ENCODE data around the gene OR10V1. TPM values are rescaled to one million over a fixed set of nuclear protein-coding genes. Genes with fewer than 3 reads are reported as not detected.
"Not testable (repeated sequence)": the region's sequence is repeated elsewhere in the genome, so short reads cannot be mapped to it uniquely, and the experiment has no call there.

OR10V1 gene
- total RNA-seq, 5 donors from 2014 or later (not counting 1 experiment from before 2014, with no cell fraction given) = not detected

DNA sequence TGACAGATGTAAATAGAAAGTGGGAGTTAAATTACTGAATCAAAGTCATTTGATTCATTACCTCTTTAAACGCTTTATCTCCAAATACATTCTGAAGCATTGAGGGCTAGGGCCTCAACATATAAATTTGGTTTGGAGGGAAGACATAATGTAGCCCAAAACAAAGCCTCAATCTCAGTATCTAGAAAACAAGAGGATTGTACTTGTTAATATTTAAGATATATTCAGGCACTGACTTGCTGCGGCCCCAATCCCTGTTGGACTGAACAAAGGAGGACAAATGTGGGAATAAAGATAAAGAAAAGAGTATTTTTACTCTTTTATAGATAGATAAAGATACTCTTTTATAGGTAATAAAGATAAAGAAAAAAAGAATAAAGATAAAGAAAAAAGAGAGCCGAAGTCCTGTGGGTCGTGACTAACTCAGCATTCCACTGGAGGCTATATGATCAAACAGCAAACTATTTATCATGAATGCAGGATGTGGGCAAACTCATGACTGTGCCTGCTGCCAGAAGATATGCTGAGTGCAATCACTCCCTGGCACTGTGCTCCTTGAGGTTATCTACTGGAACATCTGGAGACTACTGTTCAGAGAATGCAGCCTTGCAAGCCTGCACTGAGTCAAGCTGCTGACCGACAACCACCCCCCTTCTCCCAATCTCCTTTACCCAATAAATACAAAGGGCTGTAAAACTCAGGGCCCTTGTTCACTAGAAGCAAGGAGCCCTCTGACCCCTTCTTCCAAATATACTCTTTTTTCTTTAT is 6.9 kb downstream of the OR10V1 start:
- ATAC-seq (replicated peaks in 1 of 4) (no peak), DNase-seq (no peak)
- Mint-ChIP-seq H3K36me3 (no peaks in the 10 kb centered on the region), H3K27ac (no peak overlapping the region), H3K4me1 (no peaks in the 10 kb centered on the region), H3K27me3 (peaks cover 24 to 25% of the 10 kb centered on the region in 2 donors), H3K9me3 (peaks cover 0 to 3% (median 0%) of the 10 kb centered on the region in 3 donors), H3K4me3 (no peak overlapping the region)
- WGBS (ENCODE audit: insufficient coverage) = no CpG with 5 or more reads among the region's 5 CpGs
- Histone ChIP-seq H3K27ac (ENCODE audit: low read length) (no peak overlapping the region), H3K36me3 (ENCODE audit: control insufficient read depth in 2 of 2, extremely low read depth in 1 of 2, insufficient read depth in 1 of 2, low read length in 1 of 2) (no peaks in the 10 kb centered on the region), H3K27me3 (replicated peaks in 1 of 2; ENCODE audit: control insufficient read depth in 2 of 2, extremely low read depth in 1 of 2, insufficient read depth in 2 of 2, low read length in 1 of 2) (peaks cover 0 to 12% of the 10 kb centered on the region in 2 experiments), H3K4me1 (ENCODE audit: control insufficient read depth in 1 of 2, extremely low read depth in 1 of 2, insufficient read depth in 2 of 2, low read length in 2 of 2) (no peaks in the 10 kb centered on the region), H3K4me3 (ENCODE audit: control insufficient read depth in 1 of 2, extremely low read depth in 1 of 2, low read length in 1 of 2) (no peak overlapping the region), H3K9me3 (no peaks in the 10 kb centered on the region)
- CTCF ChIA-PET = no interaction called here
- POLR2A ChIA-PET = no interaction called here

DNA sequence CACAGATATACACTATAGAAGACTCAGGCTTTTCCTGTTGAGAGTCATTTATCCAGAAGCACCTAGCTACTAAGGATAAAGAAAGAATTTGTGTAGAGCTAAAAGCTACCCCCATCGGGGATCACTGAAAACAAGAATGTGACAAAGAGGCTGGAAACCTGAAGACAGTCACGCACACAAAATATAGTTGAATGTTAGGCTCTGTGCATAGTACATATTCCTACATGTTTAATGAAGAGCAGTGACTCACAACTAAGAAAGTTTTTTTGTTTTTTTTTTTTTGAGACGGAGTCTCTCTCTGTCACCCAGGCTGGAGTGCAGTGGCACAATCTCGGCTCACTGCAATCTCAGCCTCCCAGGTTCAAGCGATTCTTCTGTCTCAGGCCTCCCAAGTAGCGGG is 8.4 kb downstream of the OR10V1 start:
- H3K36me3 Mint-ChIP-seq = no peaks in the 10 kb centered on the region
- Histone ChIP-seq H3K27me3 (replicated peaks in 1 of 2; ENCODE audit: control insufficient read depth in 2 of 2, extremely low read depth in 1 of 2, insufficient read depth in 2 of 2, low read length in 1 of 2) (peaks cover 0 to 18% of the 10 kb centered on the region in 2 experiments), H3K4me3 (ENCODE audit: control insufficient read depth in 1 of 2, extremely low read depth in 1 of 2, low read length in 1 of 2) (no peak overlapping the region), H3K9me3 (no peaks in the 10 kb centered on the region), H3K27ac (ENCODE audit: low read length) (no peak overlapping the region), H3K36me3 (ENCODE audit: control insufficient read depth in 2 of 2, extremely low read depth in 1 of 2, insufficient read depth in 1 of 2, low read length in 1 of 2) (no peaks in the 10 kb centered on the region), H3K4me1 (ENCODE audit: control insufficient read depth in 1 of 2, extremely low read depth in 1 of 2, insufficient read depth in 2 of 2, low read length in 2 of 2) (no peaks in the 10 kb centered on the region)
- peaks cover 0 to 3% (median 0%) of the 10 kb centered on the region in 3 donors for H3K9me3 Mint-ChIP-seq
- ChIA-PET CTCF (no interaction called here), POLR2A (no interaction called here)
- H3K4me3 Mint-ChIP-seq = no peak overlapping the region
- ATAC-seq (replicated peaks in 1 of 4) = no peak
- H3K4me1 Mint-ChIP-seq = no peaks in the 10 kb centered on the region
- no peak overlapping the region for H3K27ac Mint-ChIP-seq
- no peak for DNase-seq
- H3K27me3 Mint-ChIP-seq = peaks cover 24 to 27% of the 10 kb centered on the region in 2 donors
- WGBS (ENCODE audit: insufficient coverage) = 96% methylated on average over 4 of the region's 6 CpGs

DNA sequence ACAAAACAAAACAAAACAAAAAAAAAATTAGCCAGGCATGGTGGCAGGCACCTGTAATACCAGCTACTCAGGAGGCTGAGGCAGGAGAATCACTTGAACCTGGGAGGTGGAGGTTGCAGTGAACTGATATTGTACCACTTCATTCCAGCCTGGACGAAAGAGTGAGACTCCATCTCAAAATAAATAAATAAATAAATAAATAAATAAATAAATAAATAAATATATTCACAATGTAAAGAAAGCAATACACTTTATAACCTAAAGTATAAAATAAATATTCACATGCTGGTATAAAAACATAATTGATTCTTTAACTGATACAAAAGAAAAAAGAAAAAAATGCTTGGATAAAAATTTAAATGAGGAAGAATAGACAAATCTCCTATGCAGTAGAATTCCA is 10.1 kb downstream of the OR10V1 start:
- H3K9me3 Mint-ChIP-seq; H3K9me3 ChIP-seq; ATAC-seq (replicated peaks in 1 of 4); H3K4me3 ChIP-seq (ENCODE audit: control insufficient read depth in 1 of 2, extremely low read depth in 1 of 2, low read length in 1 of 2); POLR2A ChIA-PET; H3K4me1 ChIP-seq (ENCODE audit: control insufficient read depth in 1 of 2, extremely low read depth in 1 of 2, insufficient read depth in 2 of 2, low read length in 2 of 2); CTCF ChIA-PET; H3K36me3 Mint-ChIP-seq; H3K36me3 ChIP-seq (ENCODE audit: control insufficient read depth in 2 of 2, extremely low read depth in 1 of 2, insufficient read depth in 1 of 2, low read length in 1 of 2); H3K4me3 Mint-ChIP-seq; DNase-seq; H3K4me1 Mint-ChIP-seq; H3K27ac ChIP-seq (ENCODE audit: low read length); H3K27ac Mint-ChIP-seq: not testable (repeated sequence)
- no CpG with 5 or more reads among the region's 1 CpG for WGBS (ENCODE audit: insufficient coverage)
- H3K27me3 ChIP-seq (replicated peaks in 1 of 2; ENCODE audit: control insufficient read depth in 2 of 2, extremely low read depth in 1 of 2, insufficient read depth in 2 of 2, low read length in 1 of 2) = peaks cover 0 to 13% of the 10 kb centered on the region in 2 experiments
- peaks cover 20 to 24% of the 10 kb centered on the region in 2 donors for H3K27me3 Mint-ChIP-seq

DNA sequence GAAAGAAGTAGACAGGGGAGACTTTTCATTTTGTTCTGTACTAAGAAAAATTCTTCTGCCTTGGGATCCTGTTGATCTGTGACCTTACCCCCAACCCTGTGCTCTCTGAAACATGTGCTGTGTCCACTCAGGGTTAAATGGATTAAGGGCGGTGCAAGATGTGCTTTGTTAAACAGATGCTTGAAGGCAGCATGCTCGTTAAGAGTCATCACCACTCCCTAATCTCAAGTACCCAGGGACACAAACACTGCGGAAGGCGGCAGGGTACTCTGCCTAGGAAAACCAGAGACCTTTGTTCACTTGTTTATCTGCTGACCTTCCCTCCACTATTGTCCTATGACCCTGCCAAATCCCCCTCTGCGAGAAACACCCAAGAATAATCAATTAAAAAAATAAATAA is 13.5 kb downstream of the OR10V1 start:
- H3K9me3 ChIP-seq; POLR2A ChIA-PET; H3K27ac ChIP-seq (ENCODE audit: low read length); DNase-seq; H3K27ac Mint-ChIP-seq; H3K4me3 ChIP-seq (ENCODE audit: control insufficient read depth in 1 of 2, extremely low read depth in 1 of 2, low read length in 1 of 2); H3K36me3 Mint-ChIP-seq; H3K4me1 ChIP-seq (ENCODE audit: control insufficient read depth in 1 of 2, extremely low read depth in 1 of 2, insufficient read depth in 2 of 2, low read length in 2 of 2); H3K27me3 ChIP-seq (replicated peaks in 1 of 2; ENCODE audit: control insufficient read depth in 2 of 2, extremely low read depth in 1 of 2, insufficient read depth in 2 of 2, low read length in 1 of 2); H3K4me1 Mint-ChIP-seq; H3K36me3 ChIP-seq (ENCODE audit: control insufficient read depth in 2 of 2, extremely low read depth in 1 of 2, insufficient read depth in 1 of 2, low read length in 1 of 2); H3K4me3 Mint-ChIP-seq; CTCF ChIA-PET; H3K9me3 Mint-ChIP-seq; ATAC-seq (replicated peaks in 1 of 4): not testable (repeated sequence)
- WGBS (ENCODE audit: insufficient coverage) = no CpG with 5 or more reads among the region's 5 CpGs
- H3K27me3 Mint-ChIP-seq = peaks cover 17 to 18% of the 10 kb centered on the region in 2 donors

DNA sequence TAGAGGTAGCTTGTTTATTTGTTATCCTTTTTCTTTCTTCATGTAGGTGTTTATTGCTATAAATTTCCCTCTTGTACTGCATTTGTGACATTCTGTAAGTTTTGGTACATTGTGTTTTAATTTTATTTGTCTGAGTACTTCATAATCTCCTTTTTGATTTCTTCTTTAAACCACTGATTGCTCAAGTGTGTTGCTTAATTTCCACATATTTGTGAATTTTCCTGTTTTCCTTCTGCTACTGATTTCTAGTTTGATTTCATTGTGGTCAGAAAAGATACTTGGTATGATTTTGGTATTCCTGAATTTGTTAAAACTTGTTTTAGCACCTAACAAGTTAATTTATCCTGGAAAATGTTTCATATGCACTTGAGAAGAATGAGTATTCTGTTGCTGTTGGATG is 15.1 kb downstream of the OR10V1 start:
- ChIA-PET POLR2A (no interaction called here), CTCF (no interaction called here)
- H3K9me3 Mint-ChIP-seq = peaks cover under 1 to 6% (median 5%) of the 10 kb centered on the region in 3 donors
- no peaks in the 10 kb centered on the region for H3K36me3 Mint-ChIP-seq
- H3K36me3 ChIP-seq (ENCODE audit: control insufficient read depth in 2 of 2, extremely low read depth in 1 of 2, insufficient read depth in 1 of 2, low read length in 1 of 2) = no peaks in the 10 kb centered on the region
- H3K27ac Mint-ChIP-seq = no peak overlapping the region
- H3K4me1 ChIP-seq (ENCODE audit: control insufficient read depth in 1 of 2, extremely low read depth in 1 of 2, insufficient read depth in 2 of 2, low read length in 2 of 2) = no peaks in the 10 kb centered on the region
- H3K9me3 ChIP-seq = no peaks in the 10 kb centered on the region
- peaks cover 0 to 11% of the 10 kb centered on the region in 2 experiments for H3K27me3 ChIP-seq (replicated peaks in 1 of 2; ENCODE audit: control insufficient read depth in 2 of 2, extremely low read depth in 1 of 2, insufficient read depth in 2 of 2, low read length in 1 of 2)
- DNase-seq (no peak), ATAC-seq (replicated peaks in 1 of 4) (no peak)
- no peak overlapping the region for H3K27ac ChIP-seq (ENCODE audit: low read length)
- H3K4me1 Mint-ChIP-seq = no peaks in the 10 kb centered on the region
- H3K4me3 ChIP-seq (ENCODE audit: control insufficient read depth in 1 of 2, extremely low read depth in 1 of 2, low read length in 1 of 2) = no peak overlapping the region
- peaks cover 3 to 14% of the 10 kb centered on the region in 2 donors for H3K27me3 Mint-ChIP-seq
- H3K4me3 Mint-ChIP-seq = no peak overlapping the region

DNA sequence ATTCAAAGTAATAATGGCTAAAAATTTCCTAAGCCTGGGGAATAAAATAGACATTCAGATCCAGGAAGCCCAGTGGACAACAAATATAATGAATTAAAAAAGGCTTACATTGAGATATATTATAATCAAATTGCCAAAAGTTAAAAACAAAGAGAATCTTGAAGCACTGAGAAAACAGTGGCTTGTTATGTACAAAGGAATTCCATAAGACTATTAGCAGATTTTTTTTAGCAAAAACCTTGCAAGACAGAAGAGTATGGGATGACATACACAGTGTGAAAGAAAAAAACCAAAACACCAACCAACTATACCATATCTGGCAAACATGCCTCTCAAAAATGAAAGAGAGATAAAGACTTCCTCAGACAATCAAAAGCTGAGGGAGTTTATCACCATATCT is 20.7 kb downstream of the OR10V1 start:
- H3K27me3 Mint-ChIP-seq = peaks cover 4 to 15% of the 10 kb centered on the region in 2 donors
- H3K9me3 Mint-ChIP-seq = peaks cover 8 to 18% (median 16%) of the 10 kb centered on the region in 3 donors
- peaks cover 0 to 2% (median 0%) of the 10 kb centered on the region in 3 donors for H3K4me1 Mint-ChIP-seq

More for the DNA sequence above, 20.7 kb downstream of the OR10V1 start:
- H3K36me3 ChIP-seq (ENCODE audit: control insufficient read depth in 2 of 2, extremely low read depth in 1 of 2, insufficient read depth in 1 of 2, low read length in 1 of 2) = no peaks in the 10 kb centered on the region
- peaks cover 0 to 15% of the 10 kb centered on the region in 2 experiments for H3K27me3 ChIP-seq (replicated peaks in 1 of 2; ENCODE audit: control insufficient read depth in 2 of 2, extremely low read depth in 1 of 2, insufficient read depth in 2 of 2, low read length in 1 of 2)
- H3K4me1 ChIP-seq (ENCODE audit: control insufficient read depth in 1 of 2, extremely low read depth in 1 of 2, insufficient read depth in 2 of 2, low read length in 2 of 2) = no peaks in the 10 kb centered on the region
- POLR2A ChIA-PET = no interaction called here
- H3K9me3 ChIP-seq = peaks cover 6% of the 10 kb centered on the region
- no peak overlapping the region for H3K4me3 Mint-ChIP-seq
- CTCF ChIA-PET = no interaction called here
- ATAC-seq (replicated peaks in 1 of 4) (no peak), DNase-seq (no peak)
- no peak overlapping the region for H3K4me3 ChIP-seq (ENCODE audit: control insufficient read depth in 1 of 2, extremely low read depth in 1 of 2, low read length in 1 of 2)
- H3K36me3 Mint-ChIP-seq = peaks cover 6% of the 10 kb centered on the region
- H3K27ac ChIP-seq (ENCODE audit: low read length) = no peak overlapping the region
- no peak overlapping the region for H3K27ac Mint-ChIP-seq
